ENCODE results near the gene DYNC1H1. TPM values are rescaled to one million over a fixed set of nuclear protein-coding genes. Genes with fewer than 3 reads are reported as not detected.

Gene DYNC1H1
- total and polyA plus RNA-seq, 2 donors (not counting 1 experiment from before 2014, with no cell fraction given): 73.2 to 257 TPM

- ChIA-PET POLR2A (no interaction called here), CTCF (no interaction called here)
These were observed 50.8 kb downstream of the DYNC1H1 start for GRCh38 chr14:102015045-102015685.

More at GRCh38 chr14:102015045-102015685, 50.8 kb downstream of the DYNC1H1 start:
- Histone ChIP-seq H3K79me2 (ENCODE audit: control insufficient read depth, insufficient read depth, low read length) (no peaks in the 10 kb centered on the region), H3K27ac (ENCODE audit: low read length in 2 of 2) (no peak overlapping the region), H3K36me3 (replicated peaks in 1 of 2; ENCODE audit: control extremely low read depth in 1 of 2, control insufficient read depth in 1 of 2, extremely low read depth in 1 of 2, insufficient read depth in 2 of 2, low read length in 1 of 2) (peaks cover 1 to 87% of the 10 kb centered on the region in 2 experiments), H3K27me3 (replicated peaks in 1 of 4; ENCODE audit: control extremely low read depth in 1 of 4, control insufficient read depth in 3 of 4, insufficient read depth in 4 of 4, low read length in 3 of 4) (no peaks in the 10 kb centered on the region), H3K4me2 (replicated peaks; ENCODE audit: low read depth, low read length, poor library complexity, severe bottlenecking) (no peak overlapping the region), H3K4me1 (ENCODE audit: control insufficient read depth in 2 of 2, insufficient read depth in 2 of 2, low read length in 2 of 2) (no peaks in the 10 kb centered on the region), H3K9ac (ENCODE audit: low read length) (no peak overlapping the region), H3K4me3 (ENCODE audit: control extremely low read depth in 1 of 5, extremely low read depth in 1 of 5, insufficient read depth in 1 of 5, low read depth in 2 of 5, low read length in 4 of 5) (no peak overlapping the region), H4K20me1 (ENCODE audit: control insufficient read depth, insufficient read depth, low read length, poor library complexity, severe bottlenecking) (no peaks in the 10 kb centered on the region), H3K9me3 (ENCODE audit: control extremely low read depth in 1 of 3, control insufficient read depth in 2 of 3, insufficient read depth in 1 of 3, low read length in 2 of 3) (no peaks in the 10 kb centered on the region), H2AFZ (ENCODE audit: insufficient read depth, low read depth, low read length, poor library complexity, severe bottlenecking) (no peak overlapping the region)
- no peaks in the 10 kb centered on the region for H3K4me1 Mint-ChIP-seq
- H3K27me3 Mint-ChIP-seq: no peaks in the 10 kb centered on the region
- ATAC-seq (ENCODE audit: low read depth): no peak
- no peaks in the 10 kb centered on the region for H3K9me3 Mint-ChIP-seq (ENCODE audit: insufficient read depth)
- intact Hi-C loops (cut with micrococcal nuclease): no loop called here
- 96% methylated on average over 15 of the region's 16 CpGs for WGBS (ENCODE audit: insufficient coverage)
- H3K4me3 Mint-ChIP-seq: no peak overlapping the region
- TF ChIP-seq CTCF (IDR thresholded peaks at IDR 0.05) (no peak), EZH2 (IDR thresholded peaks at IDR 0.05; ENCODE audit: borderline replicate concordance, insufficient read depth, low read depth, low read length, poor library complexity, severe bottlenecking) (no peak)
- no peak overlapping the region for H3K27ac Mint-ChIP-seq
- no peak for DNase-seq
